Measurements from ENCODE around the gene SCNN1B. TPM values are rescaled to one million over a fixed set of nuclear protein-coding genes. Genes with fewer than 3 reads are reported as not detected.
A peak's percentile ranks its signal among the peaks of the same experiment; 100 is the strongest.
"Not testable (repeated sequence)": the region's sequence is repeated elsewhere in the genome, so short reads cannot be mapped to it uniquely, and the experiment has no call there.

Gene SCNN1B
- total RNA-seq, 6 experiments from 2014 or later: not detected

GRCh38 chr16:23397464-23397863, 95.4 kb downstream of the SCNN1B start:
- Mint-ChIP-seq H3K9me3 (no peaks in the 10 kb centered on the region), H3K27me3 (ENCODE audit: insufficient read depth) (no peaks in the 10 kb centered on the region), H3K4me3 (no peak overlapping the region), H3K27ac (no peak overlapping the region), H3K36me3 (ENCODE audit: low read depth) (peaks cover 25% of the 10 kb centered on the region; the same call in 1 of the 2 replicates), H3K4me1 (ENCODE audit: low read depth) (no peaks in the 10 kb centered on the region)
- no peak for TF ChIP-seq CTCF (IDR thresholded peaks at IDR 0.05)
- no peak for DNase-seq

- Mint-ChIP-seq H3K4me3 (no peak overlapping the region), H3K27ac (no peak overlapping the region), H3K9me3 (no peaks in the 10 kb centered on the region), H3K27me3 (ENCODE audit: insufficient read depth) (no peaks in the 10 kb centered on the region), H3K4me1 (ENCODE audit: low read depth) (no peaks in the 10 kb centered on the region), H3K36me3 (ENCODE audit: low read depth) (peaks cover 34% of the 10 kb centered on the region; the same call in 1 of the 2 replicates)
- TF ChIP-seq CTCF (IDR thresholded peaks at IDR 0.05): 0 out of 2 replicates have a peak, but pooled peaks have one; percentile 9
- DNase-seq: no peak
These were observed 97.1 kb downstream of the SCNN1B start for GRCh38 chr16:23398987-23399805.

GRCh38 chr16:23400447-23400846, 98.3 kb downstream of the SCNN1B start:
- H3K27ac Mint-ChIP-seq; H3K4me1 Mint-ChIP-seq (ENCODE audit: low read depth); DNase-seq; H3K4me3 Mint-ChIP-seq; H3K27me3 Mint-ChIP-seq (ENCODE audit: insufficient read depth); H3K9me3 Mint-ChIP-seq: not testable (repeated sequence)
- H3K36me3 Mint-ChIP-seq (ENCODE audit: low read depth): peaks cover 34% of the 10 kb centered on the region

GRCh38 chr16:23401139-23401538, 99.0 kb downstream of the SCNN1B start:
- H3K9me3 Mint-ChIP-seq: no peaks in the 10 kb centered on the region
- H3K4me1 Mint-ChIP-seq (ENCODE audit: low read depth): no peaks in the 10 kb centered on the region
- no peak overlapping the region for H3K4me3 Mint-ChIP-seq
- no peaks in the 10 kb centered on the region for H3K27me3 Mint-ChIP-seq (ENCODE audit: insufficient read depth)
- no peak for TF ChIP-seq CTCF (IDR thresholded peaks at IDR 0.05)
- H3K27ac Mint-ChIP-seq: no peak overlapping the region
- no peak for DNase-seq
- H3K36me3 Mint-ChIP-seq (ENCODE audit: low read depth): peaks cover 37% of the 10 kb centered on the region

GRCh38 chr16:23402100-23402499, 100.0 kb downstream of the SCNN1B start:
- peaks cover 36% of the 10 kb centered on the region for H3K36me3 Mint-ChIP-seq (ENCODE audit: low read depth)
- H3K27me3 Mint-ChIP-seq (ENCODE audit: insufficient read depth): no peaks in the 10 kb centered on the region
- H3K4me3 Mint-ChIP-seq: no peak overlapping the region
- DNase-seq: no peak
- H3K9me3 Mint-ChIP-seq: no peaks in the 10 kb centered on the region
- H3K27ac Mint-ChIP-seq: no peak overlapping the region
- peaks cover 4% of the 10 kb centered on the region for H3K4me1 Mint-ChIP-seq (ENCODE audit: low read depth)
- no peak for TF ChIP-seq CTCF (IDR thresholded peaks at IDR 0.05)

GRCh38 chr16:23403547-23403946, 101.4 kb downstream of the SCNN1B start:
- H3K4me1 Mint-ChIP-seq (ENCODE audit: low read depth): peaks cover 9% of the 10 kb centered on the region
- peaks cover 29% of the 10 kb centered on the region for H3K36me3 Mint-ChIP-seq (ENCODE audit: low read depth)
- H3K27me3 Mint-ChIP-seq (ENCODE audit: insufficient read depth): no peaks in the 10 kb centered on the region
- DNase-seq: no peak
- H3K4me3 Mint-ChIP-seq: no peak overlapping the region
- H3K9me3 Mint-ChIP-seq: no peaks in the 10 kb centered on the region
- no peak for TF ChIP-seq CTCF (IDR thresholded peaks at IDR 0.05)
- H3K27ac Mint-ChIP-seq: no peak overlapping the region

Measured in HFFc6 (cell line).